ENCODE data around the gene SH2D4B.

DNA sequence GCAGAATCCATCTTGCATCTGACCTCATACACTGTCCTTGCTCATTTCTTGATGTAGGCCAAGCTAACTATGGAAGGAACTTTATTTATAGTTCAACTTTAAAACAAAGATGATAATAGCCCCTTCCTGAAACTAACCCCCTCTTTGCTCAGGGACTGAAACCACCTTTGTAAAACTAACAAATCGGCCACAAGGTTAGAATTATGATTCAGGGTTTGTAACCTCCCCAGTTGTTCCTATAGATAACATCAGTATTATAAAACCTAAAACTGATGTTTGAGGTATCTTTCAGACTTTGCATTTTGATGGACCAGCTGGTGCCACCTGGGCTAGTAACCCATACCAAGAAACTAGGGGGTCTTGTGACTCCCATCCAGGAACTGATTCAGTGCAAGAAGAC lies 143.4 kb downstream of the SH2D4B start:
- TF ChIP-seq, protein P1, sequence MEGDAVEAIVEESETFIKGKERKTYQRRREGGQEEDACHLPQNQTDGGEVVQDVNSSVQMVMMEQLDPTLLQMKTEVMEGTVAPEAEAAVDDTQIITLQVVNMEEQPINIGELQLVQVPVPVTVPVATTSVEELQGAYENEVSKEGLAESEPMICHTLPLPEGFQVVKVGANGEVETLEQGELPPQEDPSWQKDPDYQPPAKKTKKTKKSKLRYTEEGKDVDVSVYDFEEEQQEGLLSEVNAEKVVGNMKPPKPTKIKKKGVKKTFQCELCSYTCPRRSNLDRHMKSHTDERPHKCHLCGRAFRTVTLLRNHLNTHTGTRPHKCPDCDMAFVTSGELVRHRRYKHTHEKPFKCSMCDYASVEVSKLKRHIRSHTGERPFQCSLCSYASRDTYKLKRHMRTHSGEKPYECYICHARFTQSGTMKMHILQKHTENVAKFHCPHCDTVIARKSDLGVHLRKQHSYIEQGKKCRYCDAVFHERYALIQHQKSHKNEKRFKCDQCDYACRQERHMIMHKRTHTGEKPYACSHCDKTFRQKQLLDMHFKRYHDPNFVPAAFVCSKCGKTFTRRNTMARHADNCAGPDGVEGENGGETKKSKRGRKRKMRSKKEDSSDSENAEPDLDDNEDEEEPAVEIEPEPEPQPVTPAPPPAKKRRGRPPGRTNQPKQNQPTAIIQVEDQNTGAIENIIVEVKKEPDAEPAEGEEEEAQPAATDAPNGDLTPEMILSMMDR (conservative IDR thresholded peaks at IDR 0.05; ENCODE audit: low read length), result no peak
- no peak for TF ChIP-seq EZH2phosphoT487 (IDR thresholded peaks at IDR 0.05; ENCODE audit: borderline replicate concordance, low read depth, low read length)

All from OCI-LY7 (cell line).